HG03064 (cell line): ENCODE data around the gene DOCK7.

Source experiments
- ATAC-seq: cut with Tn5 transposase; IDR thresholded peaks from one replicate; pipeline ENCODE4 v1.9.1; 2021; ENCODE audit warnings: low read depth; ENCODE audit not compliant: unreplicated experiment

Gene DOCK7

GRCh38 chr1:62424411-62424810, 263.8 kb downstream of the DOCK7 start:
- ATAC-seq: no peak

GRCh38 chr1:62423580-62424242, 264.5 kb downstream of the DOCK7 start:
- no peak for ATAC-seq

DNA sequence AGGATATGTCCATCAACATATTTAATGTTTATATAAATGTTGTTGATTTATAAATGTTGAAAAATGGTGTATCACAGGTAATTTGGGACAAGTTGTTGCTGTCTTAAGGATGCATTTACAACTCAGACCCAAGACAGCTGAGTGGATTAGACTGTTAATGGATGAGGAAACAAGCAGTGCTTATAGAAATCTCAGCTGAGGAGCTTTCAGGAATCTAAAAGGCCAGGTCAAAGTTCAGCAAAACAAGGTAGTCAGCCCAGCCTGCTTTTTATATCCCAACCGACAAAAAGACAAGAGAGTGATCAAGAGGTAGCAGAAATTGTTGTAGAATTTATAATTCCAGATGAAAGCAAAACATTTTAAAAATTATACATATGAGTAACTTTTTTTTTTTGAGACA, 268.0 kb downstream of the DOCK7 start:
- ATAC-seq: no peak

DNA sequence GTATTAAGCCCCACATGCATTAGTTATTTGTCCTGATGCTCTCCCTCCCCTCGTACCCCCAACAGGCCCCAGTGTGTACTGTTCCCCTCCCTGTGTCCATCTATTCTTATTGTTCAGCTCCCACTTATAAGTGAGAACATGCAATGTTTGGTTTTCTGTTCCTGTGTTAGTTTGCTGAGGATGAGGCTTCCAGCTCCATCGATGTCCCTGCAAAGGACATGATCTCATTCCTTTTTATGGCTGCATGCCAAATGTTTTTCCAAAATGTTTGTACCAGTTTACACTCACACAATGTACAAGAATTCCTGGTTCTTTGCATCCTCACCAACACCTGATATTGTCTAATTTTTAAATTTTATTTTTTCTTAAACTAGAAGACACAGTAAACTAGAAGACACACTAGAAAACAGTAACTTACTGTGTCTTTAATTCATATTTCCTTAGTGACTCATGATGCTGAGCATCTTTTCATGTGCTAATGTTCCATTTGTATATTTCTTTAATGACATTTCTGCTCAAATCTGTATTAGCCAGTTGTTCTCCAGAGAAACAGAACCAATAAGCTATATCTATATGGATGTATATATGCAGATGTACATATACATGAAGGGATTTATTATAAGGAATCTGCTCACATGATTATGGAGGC, 270.7 kb downstream of the DOCK7 start:
- ATAC-seq: no peak

- ATAC-seq: no peak
Observed at GRCh38 chr1:62415687-62416086, 272.5 kb downstream of the DOCK7 start.

DNA sequence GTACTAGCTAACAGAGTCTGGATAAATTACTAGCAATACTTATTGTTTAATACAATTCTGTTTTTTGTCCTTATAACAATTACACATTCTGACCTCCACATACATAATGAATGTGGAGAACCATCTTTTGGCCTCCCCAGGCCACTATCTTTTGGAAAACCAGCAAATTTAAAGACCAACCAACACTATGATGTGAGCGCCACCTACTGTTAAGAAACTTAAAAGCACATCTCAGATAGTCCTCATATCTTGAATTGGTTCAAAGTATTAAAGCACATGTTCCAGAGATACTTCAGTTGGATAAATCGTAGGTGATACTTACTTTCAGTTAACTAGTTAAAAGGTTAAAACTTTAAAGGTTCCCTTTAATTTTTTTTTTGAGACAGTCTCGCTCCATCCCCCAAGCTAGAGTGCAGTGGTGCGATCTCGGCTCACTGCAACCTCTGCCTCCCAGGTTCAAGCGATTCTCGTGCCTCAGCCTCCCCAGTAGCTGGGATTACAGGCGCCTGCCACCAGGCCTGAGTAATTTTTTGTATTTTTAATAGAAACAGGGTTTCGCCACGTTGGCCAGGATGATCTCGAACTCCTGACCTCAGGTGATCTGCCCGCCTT, 280.7 kb downstream of the DOCK7 start:
- no peak for ATAC-seq

DNA sequence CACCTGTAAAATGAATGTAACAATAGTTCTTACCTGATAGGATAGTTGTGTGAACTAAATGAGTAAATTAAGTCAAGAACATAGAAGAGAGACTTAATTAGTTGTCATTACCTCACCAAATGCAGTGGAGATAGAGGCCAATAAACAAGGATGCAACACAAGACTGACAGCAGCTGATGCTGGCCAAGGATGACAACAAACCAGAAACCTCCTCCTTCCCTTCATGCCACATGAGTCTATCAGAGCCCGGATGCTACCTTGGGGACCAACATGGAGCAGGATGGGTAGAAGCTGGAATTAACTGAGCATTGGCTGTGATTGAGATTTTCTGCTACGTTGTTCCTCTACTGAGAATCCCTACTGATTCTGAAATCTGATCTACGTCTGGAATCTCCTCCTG, 281.6 kb downstream of the DOCK7 start:
- ATAC-seq: no peak

DNA sequence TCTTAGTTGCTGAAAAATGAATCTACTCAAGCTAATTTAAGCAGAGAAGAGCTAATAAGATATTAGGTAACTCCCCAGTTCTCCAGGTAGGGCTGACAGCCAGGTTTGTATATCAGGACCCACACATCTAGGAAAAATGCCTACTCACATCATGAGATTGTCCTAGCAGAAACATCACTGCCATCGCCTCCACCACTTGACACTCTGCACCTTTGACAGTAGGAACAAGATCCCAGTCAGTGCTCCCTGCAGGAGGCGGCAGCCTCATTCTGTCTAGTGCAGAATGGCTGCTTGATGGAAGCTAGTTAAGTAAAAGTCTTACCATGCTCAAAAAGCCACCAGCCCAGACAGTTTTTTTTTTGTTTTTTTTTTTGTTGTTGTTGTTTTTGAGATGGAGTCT, 282.9 kb downstream of the DOCK7 start:
- no peak for ATAC-seq
